HepG2 (cell line): ENCODE results near the gene C22orf42. TPM values are rescaled to one million over a fixed set of nuclear protein-coding genes. Genes with fewer than 3 reads are reported as not detected.

Experiments used
- GABPA ChIP-seq, 2 experiments: IDR thresholded peaks; 2 replicates each; pipeline ENCODE4 v1.6.1; 2011 to 2016; ENCODE audit warnings: low read depth in 2 of 2, low read length in 1 of 2, missing biosample characterization in 1 of 2, missing genetic modification characterization in 1 of 2
- GPBP1L1 ChIP-seq: sonication (generic); formaldehyde crosslinking; IDR thresholded peaks from 2 replicates; pipeline ENCODE4 v1.5.0; 2020; ENCODE audit warnings: mild to moderate bottlenecking, missing genetic modification reagents
- HBP1 ChIP-seq: IDR thresholded peaks from 2 replicates; pipeline ENCODE4 v1.6.1; 2016; ENCODE audit warnings: low read depth, control low read depth
- HIVEP1 ChIP-seq: sonication (generic); formaldehyde crosslinking; IDR thresholded peaks from 2 replicates; pipeline ENCODE4 v1.4.0; 2020; ENCODE audit warnings: mild to moderate bottlenecking, missing genetic modification reagents
- MBNL3 ChIP-seq: fragments of 250-450 bp; sonication (Bioruptor Pico); conservative IDR thresholded peaks from 2 replicates; pipeline ENCODE4 v1.8.0; 2022; ENCODE audit warnings: mild to moderate bottlenecking, inconsistent platforms
- MEIS1 ChIP-seq: sonication (generic); formaldehyde crosslinking; IDR thresholded peaks from 2 replicates; pipeline ENCODE4 v1.9.0; 2021; ENCODE audit warnings: mild to moderate bottlenecking, missing genetic modification reagents, moderate library complexity, borderline replicate concordance
- PCBP1 ChIP-seq: fragments of 200-400 bp; formaldehyde crosslinking; IDR thresholded peaks from 2 replicates; pipeline ENCODE4 v1.6.1; 2017; ENCODE audit warnings: mild to moderate bottlenecking, low read depth, low read length, borderline replicate concordance
- SETDB1 ChIP-seq: sonication (generic); formaldehyde crosslinking; IDR thresholded peaks from 2 replicates; pipeline ENCODE4 v1.5.1; 2020; ENCODE audit warnings: missing genetic modification reagents, mild to moderate bottlenecking, borderline replicate concordance
- SIX1 ChIP-seq: sonication (generic); formaldehyde crosslinking; IDR thresholded peaks from 2 replicates; pipeline ENCODE4 v1.4.0; 2020; ENCODE audit warnings: missing genetic modification reagents, borderline replicate concordance
- SP1 ChIP-seq, 2 experiments: fragments of 450-650 bp in 1 of 2; sonication (generic) in 1 of 2; formaldehyde crosslinking in 1 of 2; IDR thresholded peaks; 2 replicates each; pipeline versions ENCODE4 v1.4.0 to v1.6.1; 2016 to 2020; ENCODE audit warnings: missing genetic modification reagents in 1 of 2
- SRY ChIP-seq: sonication (generic); formaldehyde crosslinking; IDR thresholded peaks from 2 replicates; pipeline ENCODE4 v1.8.0; 2022; ENCODE audit warnings: mild to moderate bottlenecking, missing genetic modification reagents
- XRCC5 ChIP-seq: fragments of 200-400 bp; formaldehyde crosslinking; optimal IDR thresholded peaks from 2 replicates; pipeline ENCODE3; 2017; ENCODE audit warnings: mild to moderate bottlenecking, low read length
- ZFYVE20 ChIP-seq: sonication (generic); formaldehyde crosslinking; IDR thresholded peaks from 2 replicates; pipeline ENCODE4 v1.8.0; 2023; ENCODE audit warnings: low read depth, mild to moderate bottlenecking, moderate library complexity, missing genetic modification reagents, borderline replicate concordance
- ZNF326 ChIP-seq: sonication (generic); formaldehyde crosslinking; IDR thresholded peaks from 2 replicates; pipeline ENCODE4 v1.4.0; 2020; ENCODE audit warnings: missing genetic modification reagents, borderline replicate concordance
- ZNF790 ChIP-seq: sonication (generic); formaldehyde crosslinking; IDR thresholded peaks from 2 replicates; pipeline ENCODE4 v1.8.0; 2022; ENCODE audit warnings: missing genetic modification reagents, mild to moderate bottlenecking, borderline replicate concordance
- ZSCAN20 ChIP-seq: sonication (generic); formaldehyde crosslinking; IDR thresholded peaks from 2 replicates; pipeline ENCODE4 v1.4.0; 2020; ENCODE audit warnings: missing genetic modification reagents, mild to moderate bottlenecking, borderline replicate concordance
- ZSCAN22 ChIP-seq: sonication (generic); formaldehyde crosslinking; IDR thresholded peaks from 2 replicates; pipeline ENCODE4 v1.4.0; 2020; ENCODE audit warnings: mild to moderate bottlenecking, missing genetic modification reagents
- polyA plus RNA-seq, 8 experiments: library from polyadenylated mRNA; depleted of rRNA in 3 of 8; stranded (reverse) in 7 of 8; unstranded in 1 of 8; fragments of >200 nt; fragmentation: Illumina TruSeq in 4 of 8; extraction: Trizol in 4 of 8; gene quantifications; 2 replicates each; pipeline versions ENCODE4 v1.2.1 to v1.2.3, GENCODE V29; 2011 to 2016; ENCODE audit warnings: low read depth in 4 of 8, missing spikeins in 1 of 8, mixed read lengths in 1 of 8; ENCODE audit not compliant: insufficient read depth in 1 of 8
- total RNA-seq, 5 experiments: library from RNA; depleted of rRNA; stranded (reverse); fragments of >200 nt; fragmentation: Illumina TruSeq; extraction: Trizol; gene quantifications; 2 replicates each; pipeline ENCODE4 v1.2.3, GENCODE V29; 2016; ENCODE audit warnings: low read depth in 1 of 5
- TF ChIP-seq, protein P1 (sequence below): sonication (generic); formaldehyde crosslinking; IDR thresholded peaks from 2 replicates; pipeline ENCODE4 v1.4.0; 2020; ENCODE audit warnings: missing genetic modification reagents, borderline replicate concordance
- TF ChIP-seq, protein P2 (sequence below): IDR thresholded peaks from 2 replicates; pipeline ENCODE4 v1.6.1; 2016; ENCODE audit warnings: missing biosample characterization, missing genetic modification reagents, low read depth

The C22orf42 gene
- total and polyA plus RNA-seq, 2 of the 13 experiments (the other 11 are each of a cell fraction or from before 2014, with no cell fraction given) = not detected

DNA sequence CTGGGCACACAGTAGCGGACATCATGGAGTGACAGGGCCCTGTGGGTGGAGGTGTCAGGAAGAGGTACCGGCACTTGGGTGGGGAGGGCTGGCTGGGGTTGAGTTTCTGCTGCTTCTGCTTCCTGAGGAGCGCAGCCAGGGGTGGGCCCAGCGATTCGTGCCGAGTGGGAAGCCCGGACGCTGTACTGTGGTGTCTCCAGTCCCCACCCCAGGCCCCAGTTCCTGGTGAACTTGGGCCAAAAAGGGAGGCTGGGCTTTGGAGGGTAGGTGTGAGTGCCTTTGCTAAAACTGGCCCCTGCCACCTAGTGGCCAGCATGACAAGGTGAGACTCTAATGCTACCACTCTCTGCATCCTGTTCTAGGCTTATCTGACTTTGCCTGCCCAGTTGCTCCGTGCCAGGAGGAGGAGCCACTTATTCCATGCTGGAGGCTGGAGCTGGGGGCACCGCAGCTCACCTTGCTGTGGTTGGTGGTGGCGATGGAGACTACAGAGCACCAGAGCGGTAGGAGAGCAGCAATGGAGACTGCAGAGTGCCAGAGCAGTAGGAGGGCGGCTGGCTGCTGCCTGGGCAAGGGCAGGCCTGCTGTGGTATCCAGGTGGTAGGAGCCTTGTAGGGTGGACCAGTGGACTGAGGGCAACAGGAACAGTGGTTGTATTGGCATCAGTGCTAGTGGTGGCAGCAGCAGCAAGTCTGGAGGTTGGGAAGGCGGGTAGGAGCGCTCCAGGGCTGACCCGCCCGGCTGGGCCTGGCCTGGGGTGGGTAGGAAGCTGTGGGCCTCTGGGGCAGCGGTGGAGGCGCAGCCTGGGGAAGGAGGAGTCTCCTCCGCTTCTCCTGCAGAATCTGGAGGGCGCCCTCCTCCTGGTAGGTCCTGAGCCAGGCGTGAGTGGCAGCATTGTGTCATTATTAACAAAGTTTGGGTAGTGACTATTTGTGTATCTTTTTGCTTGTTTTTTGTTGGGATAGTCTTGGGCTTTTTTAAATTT, 48.0 kb upstream of the C22orf42 start (continued):
- TF ChIP-seq, protein P1, sequence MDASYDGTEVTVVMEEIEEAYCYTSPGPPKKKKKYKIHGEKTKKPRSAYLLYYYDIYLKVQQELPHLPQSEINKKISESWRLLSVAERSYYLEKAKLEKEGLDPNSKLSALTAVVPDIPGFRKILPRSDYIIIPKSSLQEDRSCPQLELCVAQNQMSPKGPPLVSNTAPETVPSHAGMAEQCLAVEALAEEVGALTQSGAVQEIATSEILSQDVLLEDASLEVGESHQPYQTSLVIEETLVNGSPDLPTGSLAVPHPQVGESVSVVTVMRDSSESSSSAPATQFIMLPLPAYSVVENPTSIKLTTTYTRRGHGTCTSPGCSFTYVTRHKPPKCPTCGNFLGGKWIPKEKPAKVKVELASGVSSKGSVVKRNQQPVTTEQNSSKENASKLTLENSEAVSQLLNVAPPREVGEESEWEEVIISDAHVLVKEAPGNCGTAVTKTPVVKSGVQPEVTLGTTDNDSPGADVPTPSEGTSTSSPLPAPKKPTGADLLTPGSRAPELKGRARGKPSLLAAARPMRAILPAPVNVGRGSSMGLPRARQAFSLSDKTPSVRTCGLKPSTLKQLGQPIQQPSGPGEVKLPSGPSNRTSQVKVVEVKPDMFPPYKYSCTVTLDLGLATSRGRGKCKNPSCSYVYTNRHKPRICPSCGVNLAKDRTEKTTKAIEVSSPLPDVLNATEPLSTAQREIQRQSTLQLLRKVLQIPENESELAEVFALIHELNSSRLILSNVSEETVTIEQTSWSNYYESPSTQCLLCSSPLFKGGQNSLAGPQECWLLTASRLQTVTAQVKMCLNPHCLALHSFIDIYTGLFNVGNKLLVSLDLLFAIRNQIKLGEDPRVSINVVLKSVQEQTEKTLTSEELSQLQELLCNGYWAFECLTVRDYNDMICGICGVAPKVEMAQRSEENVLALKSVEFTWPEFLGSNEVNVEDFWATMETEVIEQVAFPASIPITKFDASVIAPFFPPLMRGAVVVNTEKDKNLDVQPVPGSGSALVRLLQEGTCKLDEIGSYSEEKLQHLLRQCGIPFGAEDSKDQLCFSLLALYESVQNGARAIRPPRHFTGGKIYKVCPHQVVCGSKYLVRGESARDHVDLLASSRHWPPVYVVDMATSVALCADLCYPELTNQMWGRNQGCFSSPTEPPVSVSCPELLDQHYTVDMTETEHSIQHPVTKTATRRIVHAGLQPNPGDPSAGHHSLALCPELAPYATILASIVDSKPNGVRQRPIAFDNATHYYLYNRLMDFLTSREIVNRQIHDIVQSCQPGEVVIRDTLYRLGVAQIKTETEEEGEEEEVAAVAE = no peak
- TF ChIP-seq MBNL3 (CRISPR knock-in tag) (no peak), GPBP1L1 (no peak), HIVEP1 (no peak), PCBP1 (no peak), ZFYVE20 (CRISPR knock-in tag) (no peak), XRCC5 (peak; percentile 73), ZNF326 (CRISPR knock-in tag) (no peak), MEIS1 (peak; percentile 19; the same call in 1 of the 2 replicates), GABPA (IDR thresholded peaks at IDR 0.05; ENCODE audit: low read depth, low read length) (no peak), GABPA (CRISPR knock-in tag; IDR thresholded peaks at IDR 0.05; ENCODE audit: low read depth) (no peak), SETDB1 (CRISPR knock-in tag) (no peak), ZNF790 (no peak), SP1 (IDR thresholded peaks at IDR 0.05) (no peak), SP1 (CRISPR knock-in tag; IDR thresholded peaks at IDR 0.05) (no peak), SIX1 (no peak), ZSCAN20 (CRISPR knock-in tag) (no peak), HBP1 (CRISPR knock-in tag) (no peak), SRY (CRISPR knock-in tag) (no peak), ZSCAN22 (CRISPR knock-in tag) (no peak)
- TF ChIP-seq, protein P2, sequence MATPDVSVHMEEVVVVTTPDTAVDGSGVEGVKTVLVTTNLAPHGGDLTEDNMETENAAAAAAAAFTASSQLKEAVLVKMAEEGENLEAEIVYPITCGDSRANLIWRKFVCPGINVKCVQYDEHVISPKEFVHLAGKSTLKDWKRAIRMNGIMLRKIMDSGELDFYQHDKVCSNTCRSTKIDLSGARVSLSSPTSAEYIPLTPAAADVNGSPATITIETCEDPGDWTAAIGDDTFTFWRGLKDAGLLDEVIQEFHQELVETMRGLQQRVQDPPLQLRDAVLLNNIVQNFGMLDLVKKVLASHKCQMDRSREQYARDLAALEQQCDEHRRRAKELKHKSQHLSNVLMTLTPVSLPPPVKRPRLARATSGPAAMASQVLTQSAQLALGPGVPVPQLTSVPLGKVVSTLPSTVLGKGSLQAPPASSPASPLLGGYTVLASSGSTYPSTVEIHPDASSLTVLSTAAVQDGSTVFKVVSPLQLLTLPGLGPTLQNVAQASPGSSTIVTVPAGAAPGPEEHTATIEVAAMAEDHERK (CRISPR knock-in tag) = no peak
